ENCODE measurements around the gene MLXIP. TPM values are rescaled to one million over a fixed set of nuclear protein-coding genes. Genes with fewer than 3 reads are reported as not detected.

MLXIP gene
- total and polyA plus RNA-seq, 2 of the 13 experiments (the other 11 are each of a cell fraction or from before 2014, with no cell fraction given): 5.3 to 6.7 TPM

GRCh38 chr12:122062832-122063693 lies 15.5 kb upstream of the MLXIP start (continued):
- no peak for TF ChIP-seq ZBTB37 (CRISPR knock-in tag; IDR thresholded peaks at IDR 0.05)
- no peak for TF ChIP-seq ZNF251 (CRISPR knock-in tag; IDR thresholded peaks at IDR 0.05)
- TF ChIP-seq FOXJ3 (CRISPR knock-in tag; IDR thresholded peaks at IDR 0.05; ENCODE audit: borderline replicate concordance): no peak
- no peak for TF ChIP-seq MXI1 (IDR thresholded peaks at IDR 0.05; ENCODE audit: borderline replicate concordance, low read depth, low read length)
- no peak for TF ChIP-seq REXO4 (CRISPR knock-in tag; IDR thresholded peaks at IDR 0.05; ENCODE audit: borderline replicate concordance)
- TF ChIP-seq PRDM4 (CRISPR knock-in tag; IDR thresholded peaks at IDR 0.05; ENCODE audit: borderline replicate concordance): no peak
- TF ChIP-seq ZNF567 (CRISPR knock-in tag; IDR thresholded peaks at IDR 0.05; ENCODE audit: borderline replicate concordance): 0 out of 2 replicates have a peak, but pooled peaks have one; percentile 61
- no peak for TF ChIP-seq GZF1 (CRISPR knock-in tag; IDR thresholded peaks at IDR 0.05)
- TF ChIP-seq NCOA5 (CRISPR knock-in tag; IDR thresholded peaks at IDR 0.05): no peak
- TF ChIP-seq KLF15 (CRISPR knock-in tag; IDR thresholded peaks at IDR 0.05; ENCODE audit: borderline replicate concordance): no peak
- TF ChIP-seq ZNF792 (CRISPR knock-in tag; IDR thresholded peaks at IDR 0.05): peak; percentile 29; the same call in 1 of the 2 replicates
- TF ChIP-seq ZNF776 (CRISPR knock-in tag; IDR thresholded peaks at IDR 0.05): 0 out of 2 replicates have a peak, but pooled peaks have one; percentile 35
- no peak for TF ChIP-seq ZNF296 (CRISPR knock-in tag; conservative IDR thresholded peaks at IDR 0.05)
- TF ChIP-seq ZNF704 (CRISPR knock-in tag; IDR thresholded peaks at IDR 0.05; ENCODE audit: borderline replicate concordance): peak; percentile 18; the same call in 1 of the 2 replicates
- no peak; the same call in 1 of the 2 replicates for TF ChIP-seq THAP11 (CRISPR knock-in tag; IDR thresholded peaks at IDR 0.05)
- no peak for TF ChIP-seq ZNF281 (CRISPR knock-in tag; IDR thresholded peaks at IDR 0.05; ENCODE audit: borderline replicate concordance)
- TF ChIP-seq LRRFIP1 (CRISPR knock-in tag; conservative IDR thresholded peaks at IDR 0.05): no peak
- TF ChIP-seq GATAD2A (CRISPR knock-in tag; IDR thresholded peaks at IDR 0.05): no peak
